WTC11 (cell line): ENCODE data around the gene PNMA3. TPM values are rescaled to one million over a fixed set of nuclear protein-coding genes. Genes with fewer than 3 reads are reported as not detected.
A peak's percentile ranks its signal among the peaks of the same experiment; 100 is the strongest.
"Not testable (repeated sequence)": the region's sequence is repeated elsewhere in the genome, so short reads cannot be mapped to it uniquely, and the experiment has no call there.

Experiments
- ATAC-seq: fragments of 200-7000 bp; cut with Tn5 transposase; 2 replicates; pipeline ENCODE4 v1.10.0; 2021; ENCODE audit warnings: mild to moderate bottlenecking, moderate library complexity
- CTCF ChIA-PET: fragments of 300-600 bp; sonication (Branson Sonifier 250); formaldehyde crosslinking; loops from one replicate; lab custom pipeline; 2021; ENCODE audit warnings: antibody characterized with exemption; lab: Charles Lee
- POLR2A ChIA-PET: fragments of 350-600 bp; sonication (Branson Sonifier 250); formaldehyde crosslinking; loops from one replicate; lab custom pipeline; 2021; ENCODE audit warnings: antibody characterized with exemption; lab: Charles Lee
- DNase-seq: peaks from one replicate; pipeline ENCODE4 v3.0.0; 2021; ENCODE audit warnings: low spot score
- H3K27ac Mint-ChIP-seq: 2 replicates; pipeline ENCODE4 v1.8.0; 2021; ENCODE audit warnings: mixed read lengths
- H3K27me3 Mint-ChIP-seq: 2 replicates; pipeline ENCODE4 v1.8.0; 2021; ENCODE audit warnings: low read depth, mild to moderate bottlenecking, moderate library complexity, mixed read lengths
- H3K36me3 Mint-ChIP-seq: 2 replicates; pipeline ENCODE4 v1.8.0; 2021; ENCODE audit warnings: mixed read lengths
- H3K4me1 Mint-ChIP-seq: 2 replicates; pipeline ENCODE4 v1.8.0; 2022; ENCODE audit warnings: mixed read lengths
- H3K4me3 Mint-ChIP-seq: 2 replicates; pipeline ENCODE4 v1.8.0; 2021; ENCODE audit warnings: mild to moderate bottlenecking, moderate library complexity, mixed read lengths
- H3K9me3 Mint-ChIP-seq: 2 replicates; pipeline ENCODE4 v1.8.0; 2021; ENCODE audit warnings: mixed read lengths
- ELF4 ChIP-seq: sonication (generic); formaldehyde crosslinking; IDR thresholded peaks from 2 replicates; pipeline ENCODE4 v1.8.1; 2022; ENCODE audit warnings: low read depth, mild to moderate bottlenecking, moderate library complexity, missing genetic modification reagents
- EMX1 ChIP-seq: fragments of 250-450 bp; sonication (Bioruptor Pico); IDR thresholded peaks from 2 replicates; pipeline ENCODE4 v1.8.0; 2021; ENCODE audit warnings: mild to moderate bottlenecking
- FOXJ3 ChIP-seq: sonication (generic); formaldehyde crosslinking; IDR thresholded peaks from 2 replicates; pipeline ENCODE4 v1.9.0; 2021; ENCODE audit warnings: missing genetic modification reagents, mild to moderate bottlenecking, borderline replicate concordance
- GABPB1 ChIP-seq: sonication (generic); formaldehyde crosslinking; IDR thresholded peaks from 2 replicates; pipeline ENCODE4 v1.8.1; 2023; ENCODE audit warnings: mild to moderate bottlenecking, missing genetic modification reagents
- HMGA2 ChIP-seq: fragments of 250-450 bp; sonication (Bioruptor Pico); IDR thresholded peaks from 2 replicates; pipeline ENCODE4 v1.4.0; 2021; ENCODE audit warnings: mild to moderate bottlenecking, moderate library complexity
- KAT7 ChIP-seq: sonication (generic); formaldehyde crosslinking; IDR thresholded peaks from 2 replicates; pipeline ENCODE4 v1.8.1; 2023; ENCODE audit warnings: missing genetic modification reagents, mild to moderate bottlenecking, borderline replicate concordance
- NFE2L1 ChIP-seq: sonication (generic); formaldehyde crosslinking; IDR thresholded peaks from 2 replicates; pipeline ENCODE4 v1.8.1; 2023; ENCODE audit warnings: missing genetic modification reagents
- NR1H2 ChIP-seq: sonication (generic); formaldehyde crosslinking; IDR thresholded peaks from 2 replicates; pipeline ENCODE4 v1.9.0; 2021; ENCODE audit warnings: mild to moderate bottlenecking, moderate library complexity, missing genetic modification reagents
- TCF7 ChIP-seq: sonication (generic); formaldehyde crosslinking; IDR thresholded peaks from 2 replicates; pipeline ENCODE4 v1.8.0; 2022; ENCODE audit warnings: mild to moderate bottlenecking, low read depth, missing genetic modification reagents, moderate library complexity
- TEAD4 ChIP-seq: sonication (generic); formaldehyde crosslinking; IDR thresholded peaks from 2 replicates; pipeline ENCODE4 v1.8.0; 2022; ENCODE audit warnings: mild to moderate bottlenecking, missing genetic modification reagents
- USF2 ChIP-seq: sonication (generic); formaldehyde crosslinking; IDR thresholded peaks from 2 replicates; pipeline ENCODE4 v1.8.1; 2023; ENCODE audit warnings: mild to moderate bottlenecking, missing genetic modification reagents, moderate library complexity
- ZMAT4 ChIP-seq: fragments of 250-450 bp; sonication (Bioruptor Pico); IDR thresholded peaks from 2 replicates; pipeline ENCODE4 v1.9.0; 2021; ENCODE audit warnings: mild to moderate bottlenecking
- ZNF138 ChIP-seq: sonication (generic); formaldehyde crosslinking; conservative IDR thresholded peaks from 2 replicates; pipeline ENCODE4 v1.8.1; 2022; ENCODE audit warnings: mild to moderate bottlenecking, moderate library complexity, missing genetic modification reagents
- ZNF232 ChIP-seq: sonication (generic); formaldehyde crosslinking; IDR thresholded peaks from 2 replicates; pipeline ENCODE4 v1.8.0; 2022; ENCODE audit warnings: mild to moderate bottlenecking, missing genetic modification reagents
- ZNF263 ChIP-seq: sonication (generic); formaldehyde crosslinking; IDR thresholded peaks from 2 replicates; pipeline ENCODE4 v1.8.1; 2022; ENCODE audit warnings: low read depth, mild to moderate bottlenecking, moderate library complexity, missing genetic modification reagents
- total RNA-seq: library from RNA; stranded (reverse); gene quantifications from 3 replicates; pipeline ENCODE4 v1.2.3, GENCODE V29; 2021

Gene PNMA3
- total RNA-seq, 1 experiment from 2014 or later: 3.7 TPM

GRCh38 chrX:153063315-153063714 is 7.0 kb downstream of the PNMA3 start:
- H3K27me3 Mint-ChIP-seq: peaks cover 3% of the 10 kb centered on the region; the same call in 1 of the 2 replicates
- no peak overlapping the region for H3K4me3 Mint-ChIP-seq
- no peak overlapping the region for H3K27ac Mint-ChIP-seq
- ATAC-seq (no peak), DNase-seq (no peak)
- peaks cover 5% of the 10 kb centered on the region for H3K4me1 Mint-ChIP-seq
- H3K9me3 Mint-ChIP-seq: no peaks in the 10 kb centered on the region
- POLR2A ChIA-PET: no interaction called here
- CTCF ChIA-PET: no interaction called here
- H3K36me3 Mint-ChIP-seq: no peaks in the 10 kb centered on the region
- 0 out of 2 replicates have a peak, but pooled peaks have one; percentile 33 for TF ChIP-seq GABPB1 (CRISPR knock-in tag)
- TF ChIP-seq ELF4: no peak
- TF ChIP-seq, all 79 proteins: peak for 1

- no peak for TF ChIP-seq TEAD4 (CRISPR knock-in tag)
- TF ChIP-seq ZNF138: no peak
- TF ChIP-seq NFE2L1: no peak
- no peak for TF ChIP-seq NR1H2 (CRISPR knock-in tag)
- TF ChIP-seq KAT7 (CRISPR knock-in tag): no peak
- no peak for TF ChIP-seq USF2
- TF ChIP-seq ZNF263 (CRISPR knock-in tag): no peak
- TF ChIP-seq HMGA2 (CRISPR knock-in tag): no peak
- TF ChIP-seq ZMAT4 (CRISPR knock-in tag): no peak
- TF ChIP-seq GABPB1 (CRISPR knock-in tag): no peak
- TF ChIP-seq FOXJ3 (CRISPR knock-in tag): no peak
- TF ChIP-seq ZNF232: no peak
- ChIA-PET POLR2A (no interaction called here), CTCF (no interaction called here)
- no peak for ATAC-seq
- H3K4me3 Mint-ChIP-seq: no peak overlapping the region
- H3K36me3 Mint-ChIP-seq: no peaks in the 10 kb centered on the region
- peaks cover 5% of the 10 kb centered on the region for H3K4me1 Mint-ChIP-seq
- H3K27ac Mint-ChIP-seq: no peak overlapping the region
- no peak for DNase-seq
- H3K27me3 Mint-ChIP-seq: peaks cover 3% of the 10 kb centered on the region; the same call in 1 of the 2 replicates
- no peaks in the 10 kb centered on the region for H3K9me3 Mint-ChIP-seq
Observed at GRCh38 chrX:153064061-153064460, 7.8 kb downstream of the PNMA3 start.

- no peaks in the 10 kb centered on the region for H3K9me3 Mint-ChIP-seq
- H3K4me3 Mint-ChIP-seq: no peak overlapping the region
- TF ChIP-seq TCF7 (CRISPR knock-in tag): no peak
- no peak for TF ChIP-seq EMX1 (CRISPR knock-in tag)
- H3K36me3 Mint-ChIP-seq: no peaks in the 10 kb centered on the region
- DNase-seq (no peak), ATAC-seq (no peak)
- CTCF ChIA-PET: no interaction called here
- peaks cover 3% of the 10 kb centered on the region; the same call in 1 of the 2 replicates for H3K27me3 Mint-ChIP-seq
- no peak overlapping the region for H3K27ac Mint-ChIP-seq
- H3K4me1 Mint-ChIP-seq: peaks cover 5% of the 10 kb centered on the region
- POLR2A ChIA-PET: no interaction called here
Observed at GRCh38 chrX:153065389-153065788, 9.1 kb downstream of the PNMA3 start.

- H3K4me1 Mint-ChIP-seq, H3K27me3 Mint-ChIP-seq, DNase-seq, ATAC-seq, H3K9me3 Mint-ChIP-seq, CTCF ChIA-PET, POLR2A ChIA-PET, H3K27ac Mint-ChIP-seq, H3K36me3 Mint-ChIP-seq, H3K4me3 Mint-ChIP-seq: not testable (repeated sequence)
Observed at GRCh38 chrX:153066402-153066801, 10.1 kb downstream of the PNMA3 start.

GRCh38 chrX:153071909-153072583 is 15.8 kb downstream of the PNMA3 start, which contains the start of gene PNMA6A:
PNMA6A (plus strand) TSS chrX:153072454; CDS start chrX:153073063, 609 bp downstream.
- H3K27ac Mint-ChIP-seq, H3K36me3 Mint-ChIP-seq, H3K9me3 Mint-ChIP-seq, H3K4me3 Mint-ChIP-seq, H3K4me1 Mint-ChIP-seq, H3K27me3 Mint-ChIP-seq, CTCF ChIA-PET, POLR2A ChIA-PET, DNase-seq: not testable (repeated sequence)
- ATAC-seq: peak; percentile 70

GRCh38 chrX:153073331-153073730 is 17.1 kb downstream of the PNMA3 start:
- H3K27ac Mint-ChIP-seq, POLR2A ChIA-PET, CTCF ChIA-PET, H3K27me3 Mint-ChIP-seq, DNase-seq, ATAC-seq, H3K9me3 Mint-ChIP-seq, H3K4me1 Mint-ChIP-seq, H3K36me3 Mint-ChIP-seq, H3K4me3 Mint-ChIP-seq: not testable (repeated sequence)
